ENCODE data around the gene ANKRA2. TPM values are rescaled to one million over a fixed set of nuclear protein-coding genes. Genes with fewer than 3 reads are reported as not detected.

The ANKRA2 gene
- total RNA-seq, 1 donor from 2014 or later: 45.4 TPM

GRCh38 chr5:73529081-73529480 lies 36.4 kb downstream of the ANKRA2 start:
- H3K4me1 ChIP-seq: no peaks in the 10 kb centered on the region
- H3K27me3 ChIP-seq: no peaks in the 10 kb centered on the region
- no peak for TF ChIP-seq POLR2A (IDR thresholded peaks at IDR 0.05)
- TF ChIP-seq POLR2AphosphoS5 (IDR thresholded peaks at IDR 0.05; ENCODE audit: insufficient read depth in 1 of 2, low read depth in 1 of 2): no peak
- TF ChIP-seq CTCF (IDR thresholded peaks at IDR 0.05): no peak
- DNase-seq (ENCODE audit: extremely low spot score in 2 of 2): no peak
- H3K27ac ChIP-seq: no peak overlapping the region
- H3K4me3 ChIP-seq: no peak overlapping the region
- intact Hi-C loops (cut with DNase I): no loop called here
- H3K36me3 ChIP-seq: no peaks in the 10 kb centered on the region
- no peaks in the 10 kb centered on the region for H3K9me3 ChIP-seq

- H3K4me1 ChIP-seq: no peaks in the 10 kb centered on the region
- H3K36me3 ChIP-seq: no peaks in the 10 kb centered on the region
- intact Hi-C loops (cut with DNase I): no loop called here
- H3K4me3 ChIP-seq: no peak overlapping the region
- TF ChIP-seq POLR2A (IDR thresholded peaks at IDR 0.05) (no peak), CTCF (IDR thresholded peaks at IDR 0.05) (no peak), POLR2AphosphoS5 (IDR thresholded peaks at IDR 0.05; ENCODE audit: insufficient read depth in 1 of 2, low read depth in 1 of 2) (no peak)
- H3K27me3 ChIP-seq: no peaks in the 10 kb centered on the region
- no peaks in the 10 kb centered on the region for H3K9me3 ChIP-seq
- no peak for DNase-seq (ENCODE audit: extremely low spot score in 2 of 2)
- H3K27ac ChIP-seq: no peak overlapping the region
These were observed 37.2 kb downstream of the ANKRA2 start for GRCh38 chr5:73528248-73528647.

GRCh38 chr5:73525606-73526203 lies 39.7 kb downstream of the ANKRA2 start:
- intact Hi-C loops (cut with DNase I): no loop called here
- no peaks in the 10 kb centered on the region for H3K9me3 ChIP-seq

GRCh38 chr5:73523861-73524260 lies 41.6 kb downstream of the ANKRA2 start:
- no peak for TF ChIP-seq CTCF (IDR thresholded peaks at IDR 0.05)
- no peak for TF ChIP-seq POLR2AphosphoS5 (IDR thresholded peaks at IDR 0.05; ENCODE audit: insufficient read depth in 1 of 2, low read depth in 1 of 2)
- no peak for TF ChIP-seq POLR2A (IDR thresholded peaks at IDR 0.05)
- no peaks in the 10 kb centered on the region for H3K27me3 ChIP-seq
- H3K4me3 ChIP-seq: no peak overlapping the region
- intact Hi-C loops (cut with DNase I): no loop called here
- no peak for DNase-seq (ENCODE audit: extremely low spot score in 2 of 2)
- no peaks in the 10 kb centered on the region for H3K36me3 ChIP-seq
- H3K4me1 ChIP-seq: no peaks in the 10 kb centered on the region
- H3K27ac ChIP-seq: no peak overlapping the region
- H3K9me3 ChIP-seq: no peaks in the 10 kb centered on the region

More at GRCh38 chr5:73525606-73526203, 39.7 kb downstream of the ANKRA2 start:
- H3K27ac ChIP-seq: no peak overlapping the region
- DNase-seq (ENCODE audit: extremely low spot score in 2 of 2): no peak
- no peaks in the 10 kb centered on the region for H3K36me3 ChIP-seq
- TF ChIP-seq CTCF (IDR thresholded peaks at IDR 0.05) (no peak), POLR2AphosphoS5 (IDR thresholded peaks at IDR 0.05; ENCODE audit: insufficient read depth in 1 of 2, low read depth in 1 of 2) (no peak), POLR2A (IDR thresholded peaks at IDR 0.05) (no peak)
- H3K4me1 ChIP-seq: no peaks in the 10 kb centered on the region
- no peak overlapping the region for H3K4me3 ChIP-seq
- no peaks in the 10 kb centered on the region for H3K27me3 ChIP-seq

GRCh38 chr5:73522989-73523388 lies 42.5 kb downstream of the ANKRA2 start:
- TF ChIP-seq POLR2AphosphoS5 (IDR thresholded peaks at IDR 0.05; ENCODE audit: insufficient read depth in 1 of 2, low read depth in 1 of 2) (peak in 1 of 2 donors; percentile 19), POLR2A (IDR thresholded peaks at IDR 0.05) (no peak), CTCF (IDR thresholded peaks at IDR 0.05) (no peak)
- DNase-seq (ENCODE audit: extremely low spot score in 2 of 2): no peak
- H3K27me3 ChIP-seq: no peaks in the 10 kb centered on the region
- H3K9me3 ChIP-seq: no peaks in the 10 kb centered on the region
- no peaks in the 10 kb centered on the region for H3K36me3 ChIP-seq
- no peak overlapping the region for H3K27ac ChIP-seq
- intact Hi-C loops (cut with DNase I): no loop called here
- H3K4me3 ChIP-seq: no peak overlapping the region
- H3K4me1 ChIP-seq: no peaks in the 10 kb centered on the region

Measured in vagina (tissue), 2 donors.